Gastroesophageal sphincter (tissue), 4 donors: Measurements from ENCODE around the gene APBA1. TPM values are rescaled to one million over a fixed set of nuclear protein-coding genes. Genes with fewer than 3 reads are reported as not detected.

Experiments used
- ATAC-seq: fragments of 150-250 bp; one replicate; pipeline ENCODE4 v1.9.1; 2016; ENCODE audit warnings: mild to moderate bottlenecking, moderate library complexity
- H3K27ac ChIP-seq, 4 donors: fragments of 200-600 bp; sonication (generic) in 3 of 4; 1 replicate in 3 of 4; 2 replicates in 1 of 4; pipeline ENCODE4 v1.5.1; 2016 to 2019
- H3K27me3 ChIP-seq: fragments of 200-600 bp; sonication (generic); one replicate; pipeline ENCODE4 v1.5.1; 2019
- H3K36me3 ChIP-seq, 2 donors: fragments of 200-600 bp; sonication (generic); one replicate each; pipeline ENCODE4 v1.5.1; 2019; ENCODE audit warnings: control low read depth in 1 of 2
- H3K4me1 ChIP-seq, 3 donors: fragments of 200-600 bp; sonication (generic); 1 replicate in 2 of 3; 2 replicates in 1 of 3; pipeline ENCODE4 v1.5.1; 2016 to 2019; ENCODE audit warnings: control low read depth in 2 of 3
- H3K4me3 ChIP-seq, 2 donors: fragments of 200-600 bp; sonication (generic); one replicate each; pipeline ENCODE4 v1.5.1; 2019; ENCODE audit warnings: mild to moderate bottlenecking in 1 of 2, moderate library complexity in 1 of 2
- H3K9me3 ChIP-seq, 3 donors: fragments of 200-600 bp; sonication (generic); one replicate each; pipeline ENCODE4 v1.5.1; 2017 to 2019; ENCODE audit warnings: control low read depth in 2 of 3
- EP300 ChIP-seq: sonication (generic); formaldehyde crosslinking; IDR thresholded peaks from one replicate; pipeline ENCODE4 v1.6.1; 2017; ENCODE audit warnings: antibody characterized with exemption, mild to moderate bottlenecking
- POLR2A ChIP-seq, 2 donors: fragments of 450-650 bp; IDR thresholded peaks; one replicate each; pipeline ENCODE4 v1.6.1; 2017; ENCODE audit warnings: antibody characterized with exemption in 2 of 2, mild to moderate bottlenecking in 2 of 2, moderate library complexity in 1 of 2
- POLR2AphosphoS5 ChIP-seq: sonication (generic); formaldehyde crosslinking; IDR thresholded peaks from one replicate; pipeline ENCODE4 v1.6.1; 2017; ENCODE audit warnings: antibody characterized with exemption
- WGBS, 2 donors: methylation state at CpG; one replicate each; pipeline ENCODE4 v1.1.5; 2018; ENCODE audit warnings: low coverage in 1 of 2; 5-methylcytosine and 5-hydroxymethylcytosine counted together
- total RNA-seq, 4 donors: library from RNA; depleted of rRNA; stranded (reverse); fragments of >200 nt; gene quantifications; one replicate each; pipeline ENCODE4 v1.1.0, GENCODE V29; 2016
- TF ChIP-seq, protein P1 (sequence below), 4 experiments: fragments of 200-600 bp in 2 of 4; fragments of 450-650 bp in 2 of 4; sonication (generic) in 1 of 4; IDR thresholded peaks; one replicate each; pipeline ENCODE4 v1.5.1; 2017 to 2019; ENCODE audit warnings: antibody characterized with exemption in 4 of 4, mild to moderate bottlenecking in 2 of 4, moderate library complexity in 2 of 4

The APBA1 gene
- total RNA-seq, 4 donors from 2014 or later = 4.7 to 10.5 (median 5.8) TPM

DNA sequence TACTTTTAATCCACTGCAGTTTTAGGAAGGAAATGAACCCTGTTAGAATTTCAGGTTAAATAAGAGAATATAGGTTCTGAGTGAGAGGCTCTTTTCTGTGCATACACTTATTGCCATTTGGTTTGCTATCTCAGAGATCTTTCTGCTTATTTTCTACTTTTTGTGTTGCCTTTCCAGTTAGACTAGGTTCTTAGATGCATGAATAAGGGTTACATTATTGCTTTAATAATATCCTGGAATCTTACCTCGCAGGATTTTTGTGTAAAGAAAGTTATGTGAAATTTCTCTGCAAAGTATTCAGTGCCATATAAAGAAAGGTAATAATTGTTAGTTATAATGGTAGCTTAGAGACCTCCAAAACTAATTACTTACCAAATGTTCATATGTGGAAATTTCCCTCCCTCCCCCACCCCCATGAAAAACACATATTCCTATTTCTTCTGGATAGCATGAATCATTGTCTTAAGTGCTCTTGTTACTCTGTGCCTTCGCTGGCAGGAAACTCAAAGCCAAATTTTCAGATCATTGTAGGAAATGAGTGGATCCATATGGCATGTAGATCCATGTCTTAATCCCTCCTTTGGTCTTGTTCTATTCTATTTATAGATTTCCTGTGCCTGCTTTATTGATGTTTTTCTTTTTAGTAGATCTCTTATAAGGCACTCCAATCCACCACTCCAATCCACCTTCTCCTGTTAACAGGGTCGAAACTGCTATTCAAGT is 2.7 kb upstream of the APBA1 start:
- TF ChIP-seq POLR2AphosphoS5 = no peak
- TF ChIP-seq EP300 = no peak
- TF ChIP-seq, protein P1, sequence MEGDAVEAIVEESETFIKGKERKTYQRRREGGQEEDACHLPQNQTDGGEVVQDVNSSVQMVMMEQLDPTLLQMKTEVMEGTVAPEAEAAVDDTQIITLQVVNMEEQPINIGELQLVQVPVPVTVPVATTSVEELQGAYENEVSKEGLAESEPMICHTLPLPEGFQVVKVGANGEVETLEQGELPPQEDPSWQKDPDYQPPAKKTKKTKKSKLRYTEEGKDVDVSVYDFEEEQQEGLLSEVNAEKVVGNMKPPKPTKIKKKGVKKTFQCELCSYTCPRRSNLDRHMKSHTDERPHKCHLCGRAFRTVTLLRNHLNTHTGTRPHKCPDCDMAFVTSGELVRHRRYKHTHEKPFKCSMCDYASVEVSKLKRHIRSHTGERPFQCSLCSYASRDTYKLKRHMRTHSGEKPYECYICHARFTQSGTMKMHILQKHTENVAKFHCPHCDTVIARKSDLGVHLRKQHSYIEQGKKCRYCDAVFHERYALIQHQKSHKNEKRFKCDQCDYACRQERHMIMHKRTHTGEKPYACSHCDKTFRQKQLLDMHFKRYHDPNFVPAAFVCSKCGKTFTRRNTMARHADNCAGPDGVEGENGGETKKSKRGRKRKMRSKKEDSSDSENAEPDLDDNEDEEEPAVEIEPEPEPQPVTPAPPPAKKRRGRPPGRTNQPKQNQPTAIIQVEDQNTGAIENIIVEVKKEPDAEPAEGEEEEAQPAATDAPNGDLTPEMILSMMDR (IDR thresholded peaks at IDR 0.05) = no peak
- TF ChIP-seq POLR2A (IDR thresholded peaks at IDR 0.05) = no peak
- H3K4me3 ChIP-seq = no peak overlapping the region
- peaks cover 0 to 30% (median 9%) of the 10 kb centered on the region in 3 donors for H3K4me1 ChIP-seq
- 55 to 71% methylated on average over 2 to 3 of the region's 3 CpGs for WGBS, 2 donors
- ATAC-seq = no peak
- no peaks in the 10 kb centered on the region for H3K27me3 ChIP-seq
- H3K9me3 ChIP-seq = no peaks in the 10 kb centered on the region
- H3K36me3 ChIP-seq = no peaks in the 10 kb centered on the region
- H3K27ac ChIP-seq = no peak overlapping the region

DNA sequence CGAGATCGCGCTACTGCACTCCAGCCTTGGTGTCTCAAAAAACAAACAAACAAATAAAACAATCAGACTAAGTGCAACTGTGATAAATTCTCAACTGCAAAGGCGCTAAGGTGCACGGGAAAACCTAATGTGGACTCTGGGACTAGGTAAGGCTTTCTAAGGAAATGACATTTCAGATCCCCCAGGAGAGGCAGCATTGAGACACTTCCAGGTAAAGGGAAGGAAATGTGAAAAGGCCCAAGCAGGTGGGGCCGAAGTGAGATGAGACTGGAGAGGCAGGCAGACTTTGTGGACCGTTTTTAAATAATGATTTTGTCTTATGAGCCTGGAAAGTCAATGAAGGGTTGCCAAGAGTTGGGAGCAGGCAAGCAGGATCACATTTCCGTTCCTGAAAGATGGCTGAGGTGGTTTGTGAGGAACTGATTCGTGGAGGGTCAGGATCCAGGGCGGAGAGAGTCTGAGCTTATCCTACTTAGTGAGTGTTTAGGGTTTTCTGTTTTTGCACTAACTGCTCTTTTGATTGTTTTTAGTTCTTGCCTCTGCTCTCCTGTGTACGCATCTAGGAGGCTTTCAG is 2.0 kb upstream of the APBA1 start:
- TF ChIP-seq, protein P1 (IDR thresholded peaks at IDR 0.05) = no peak
- TF ChIP-seq POLR2AphosphoS5 = no peak
- TF ChIP-seq EP300 = no peak
- TF ChIP-seq POLR2A (IDR thresholded peaks at IDR 0.05) = no peak
- Histone ChIP-seq H3K4me3 (no peak overlapping the region), H3K9me3 (no peaks in the 10 kb centered on the region), H3K27ac (no peak overlapping the region), H3K4me1 (peaks cover 0 to 30% (median 9%) of the 10 kb centered on the region in 3 donors), H3K27me3 (no peaks in the 10 kb centered on the region), H3K36me3 (no peaks in the 10 kb centered on the region)
- ATAC-seq = no peak
- WGBS, 2 donors = 69 to 74% methylated on average over 6 to 10 of the region's 11 CpGs

DNA sequence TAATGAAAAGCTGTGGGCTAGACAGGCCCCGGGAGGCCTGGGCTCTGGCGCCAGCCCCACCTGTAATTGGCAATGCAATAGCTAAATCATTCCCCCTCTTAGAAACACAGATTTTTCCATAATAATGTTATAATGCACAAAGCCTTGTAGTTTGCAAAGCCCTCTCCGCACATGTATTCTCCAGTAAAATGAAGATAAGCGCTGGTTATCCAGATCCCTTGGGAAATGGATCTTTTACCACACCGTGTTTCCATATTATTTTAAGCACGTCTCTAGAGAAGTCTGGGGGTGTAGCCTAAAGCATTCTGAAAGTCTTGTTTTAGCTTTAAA is 1.1 kb upstream of the APBA1 start:
- Histone ChIP-seq H3K27ac (peak overlapping the region in 3 of 4 donors; percentile 79 to 87 (median 86)), H3K4me3 (peak overlapping the region; percentile 65 to 82), H3K36me3 (no peaks in the 10 kb centered on the region), H3K9me3 (no peaks in the 10 kb centered on the region), H3K4me1 (peaks cover 0 to 30% (median 9%) of the 10 kb centered on the region in 3 donors), H3K27me3 (no peaks in the 10 kb centered on the region)
- TF ChIP-seq, protein P1 (IDR thresholded peaks at IDR 0.05) = no peak
- no peak for TF ChIP-seq POLR2A (IDR thresholded peaks at IDR 0.05)
- no peak for TF ChIP-seq POLR2AphosphoS5
- ATAC-seq = no peak
- WGBS, 2 donors = 33 to 55% methylated on average over 4 to 5 of the region's 6 CpGs

GRCh38 chr9:69672596-69673310 is 582 bp upstream of the APBA1 start:
- H3K36me3 ChIP-seq = no peaks in the 10 kb centered on the region
- TF ChIP-seq EP300 (no peak), POLR2AphosphoS5 (peak; percentile 36), POLR2A (IDR thresholded peaks at IDR 0.05) (no peak)
- TF ChIP-seq, protein P1 (IDR thresholded peaks at IDR 0.05) = peak; percentile 83 to 94 (median 86)
- peak overlapping the region in 3 of 4 donors; percentile 79 to 87 (median 86) for H3K27ac ChIP-seq
- H3K9me3 ChIP-seq = no peaks in the 10 kb centered on the region
- WGBS, 2 donors = 0% methylated on average over 8 of the region's 60 CpGs; no CpG with 5 or more reads in 1 of the 2 donors
- no peaks in the 10 kb centered on the region for H3K27me3 ChIP-seq
- H3K4me1 ChIP-seq = peaks cover 0 to 30% (median 9%) of the 10 kb centered on the region in 3 donors
- H3K4me3 ChIP-seq = peak overlapping the region; percentile 65 to 82
- ATAC-seq = peak; percentile 90
